HG03045 (cell line): ENCODE measurements around the gene NR4A1.

Source experiments
- ATAC-seq: cut with Tn5 transposase; IDR thresholded peaks from one replicate; pipeline ENCODE4 v1.9.1; 2021; ENCODE audit warnings: mild to moderate bottlenecking, moderate library complexity; ENCODE audit not compliant: unreplicated experiment

NR4A1 gene

GRCh38 chr12:52057638-52058576 is 6.7 kb downstream of the NR4A1 start:
- no peak for ATAC-seq

- no peak for ATAC-seq
Observed at GRCh38 chr12:52058631-52059361, 7.6 kb downstream of the NR4A1 start.

- ATAC-seq, result no peak
Observed at GRCh38 chr12:52059582-52060497, 8.6 kb downstream of the NR4A1 start.

- no peak for ATAC-seq
Observed at GRCh38 chr12:52060498-52061177, 9.4 kb downstream of the NR4A1 start.

GRCh38 chr12:52061470-52062166 is 10.4 kb downstream of the NR4A1 start:
- no peak for ATAC-seq

GRCh38 chr12:52062167-52063081 is 11.2 kb downstream of the NR4A1 start:
- no peak for ATAC-seq

- ATAC-seq, result no peak
Observed at GRCh38 chr12:52063082-52063924, 12.1 kb downstream of the NR4A1 start.

- no peak for ATAC-seq
Observed at GRCh38 chr12:52063981-52064649, 12.9 kb downstream of the NR4A1 start.

GRCh38 chr12:52066346-52067080 is 15.3 kb downstream of the NR4A1 start:
- no peak for ATAC-seq

GRCh38 chr12:52067081-52067374 is 15.8 kb downstream of the NR4A1 start:
- ATAC-seq, result no peak

GRCh38 chr12:52069327-52070184 is 18.3 kb downstream of the NR4A1 start, which contains the start of gene ATG101:
ATG101 (plus strand) TSS chr12:52069978; CDS start chr12:52073651, 3,673 bp downstream.
- peak; percentile 96 for ATAC-seq

- no peak for ATAC-seq
Observed at GRCh38 chr12:52070185-52070925, 19.1 kb downstream of the NR4A1 start.

- no peak for ATAC-seq
Observed at GRCh38 chr12:52073531-52074381, 22.5 kb downstream of the NR4A1 start.
